HS-27A (cell line): ENCODE data around the gene SEMA6D.

ENCODE experiments used
- DNase-seq: peaks from one replicate; pipeline ENCODE4 v3.0.0-alpha.2; 2012; ENCODE audit warnings: low read depth, missing footprints

Gene SEMA6D

GRCh38 chr15:47788685-47789084 is 71.4 kb downstream of the SEMA6D start:
- DNase-seq, result no peak

- DNase-seq, result no peak
These were observed 73.9 kb downstream of the SEMA6D start for GRCh38 chr15:47791161-47791560.

DNA sequence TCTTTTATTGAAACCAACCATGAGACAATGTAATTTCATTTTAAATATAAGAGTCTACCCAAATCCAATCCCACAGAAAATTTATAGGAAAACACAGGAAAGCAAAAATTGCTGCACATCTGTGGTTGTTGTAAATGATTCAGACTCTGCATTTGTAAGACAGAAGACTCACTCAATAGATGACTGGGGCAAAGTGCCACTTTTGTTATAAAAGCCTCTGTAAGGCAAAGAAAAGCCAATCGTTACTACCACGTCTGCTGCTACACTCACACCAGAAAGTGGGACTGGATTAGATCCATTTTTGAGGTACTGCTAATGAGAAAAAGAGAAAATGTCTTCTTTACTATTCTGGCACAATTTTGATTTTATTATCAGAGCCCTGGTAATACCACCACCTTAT is 74.9 kb downstream of the SEMA6D start:
- DNase-seq, result no peak

DNA sequence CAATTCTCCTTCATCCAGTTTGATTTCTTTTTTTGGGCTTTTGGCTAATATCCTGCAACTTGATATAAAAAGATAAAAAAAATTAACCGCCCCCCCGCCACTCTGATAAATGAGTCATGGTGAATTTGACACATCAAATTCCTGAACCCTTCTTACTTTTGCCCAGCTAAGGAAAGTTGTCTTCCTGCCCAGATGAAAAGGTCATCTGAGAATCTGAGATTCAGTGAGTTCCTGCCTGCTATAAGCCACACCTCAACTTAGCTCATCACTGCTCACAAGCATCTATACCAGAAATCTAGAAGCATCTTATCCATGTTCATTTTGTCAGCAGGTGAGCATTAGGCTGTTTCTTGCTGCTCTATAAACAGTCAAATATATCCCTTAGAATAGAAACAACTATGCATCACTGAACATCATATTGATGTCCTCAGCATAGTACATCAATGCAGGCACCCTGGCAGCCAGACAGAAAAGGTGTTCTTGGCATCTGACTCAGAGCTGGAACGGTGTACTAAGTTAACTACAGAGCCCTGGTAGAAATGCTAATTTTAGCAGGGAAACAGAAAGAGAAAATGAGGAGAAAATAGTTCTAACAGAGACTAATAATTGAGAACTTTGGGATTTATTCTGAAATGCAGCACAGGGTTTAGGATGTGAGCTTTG is 77.1 kb downstream of the SEMA6D start:
- DNase-seq, result no peak

DNA sequence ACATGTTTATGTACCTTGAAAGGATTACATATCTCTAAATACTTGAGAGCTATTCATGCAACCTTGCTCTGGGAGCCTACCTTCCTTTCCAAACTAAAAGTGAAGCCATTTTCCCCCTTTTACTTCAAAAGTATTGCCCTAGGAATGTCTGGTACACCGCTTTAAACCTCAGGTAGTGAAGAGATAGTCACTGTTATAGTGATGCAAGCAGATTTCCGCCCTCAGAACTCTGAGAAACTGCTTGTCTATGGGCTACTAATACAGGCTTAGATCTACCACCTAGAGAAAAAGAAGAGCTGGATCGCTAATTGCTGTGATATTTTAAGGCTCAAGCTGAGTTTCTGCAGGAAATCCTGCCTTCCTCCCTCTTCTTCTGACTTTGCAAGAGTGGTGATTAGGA is 78.6 kb downstream of the SEMA6D start:
- no peak for DNase-seq

DNA sequence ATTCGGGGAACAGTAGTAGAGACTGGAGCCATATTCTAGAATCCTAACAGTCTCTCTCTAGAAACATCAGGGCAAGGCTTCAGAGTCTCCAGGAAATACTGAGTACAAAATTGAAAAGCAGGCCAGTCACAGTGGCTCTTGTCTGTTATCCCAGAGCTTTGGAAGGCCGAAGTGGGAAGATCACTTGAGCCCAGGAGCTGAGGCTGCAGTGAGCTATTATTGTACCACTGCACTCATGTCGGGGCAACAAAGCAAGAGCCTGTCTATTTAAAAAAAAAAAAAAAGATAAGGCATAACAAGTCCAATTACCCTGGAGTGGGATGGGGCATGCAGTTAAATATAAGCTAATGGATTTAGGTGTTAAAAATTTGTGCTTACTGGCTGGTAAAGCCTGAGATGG is 79.0 kb downstream of the SEMA6D start:
- DNase-seq, result no peak

- DNase-seq, result no peak
These were observed 79.5 kb downstream of the SEMA6D start for GRCh38 chr15:47796830-47797229.

DNA sequence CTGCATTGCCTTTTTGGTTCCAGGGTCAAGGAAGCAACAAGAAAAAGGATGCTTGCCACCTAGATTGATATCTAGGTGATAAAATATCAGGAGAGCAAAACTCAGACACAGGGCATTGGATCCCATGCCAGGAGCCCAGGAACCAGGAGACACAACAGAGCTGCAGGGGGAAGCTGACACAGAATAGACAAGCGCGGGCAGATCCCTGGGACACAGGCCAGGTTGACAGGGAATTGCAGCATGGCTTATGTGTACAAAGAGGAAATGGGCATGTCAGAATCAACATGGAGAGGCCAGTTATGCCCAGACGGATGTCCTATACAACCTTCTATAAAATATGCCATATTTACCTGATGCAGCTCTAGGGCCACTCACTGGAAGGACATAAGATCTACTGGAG is 84.2 kb downstream of the SEMA6D start:
- DNase-seq, result no peak

- no peak for DNase-seq
These were observed 84.9 kb downstream of the SEMA6D start for GRCh38 chr15:47802216-47802615.

DNA sequence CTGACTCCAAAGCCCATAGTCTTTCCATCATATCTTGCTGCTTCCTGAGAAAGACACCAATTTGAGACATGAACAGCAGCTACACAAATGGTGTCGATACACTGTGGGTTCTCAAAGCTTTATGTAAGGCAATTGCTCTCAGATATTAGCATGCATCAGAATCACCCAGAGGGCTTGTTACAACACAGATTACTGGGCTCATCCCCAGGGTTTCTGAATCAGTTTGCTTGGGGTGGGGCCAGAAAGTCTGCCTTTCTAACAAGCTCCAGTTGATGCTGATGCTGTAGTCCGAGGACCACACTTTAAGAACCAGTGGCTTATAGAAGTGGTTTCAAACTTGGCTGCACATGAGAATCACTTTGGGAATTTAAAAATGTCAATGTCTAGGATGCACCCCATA is 86.5 kb downstream of the SEMA6D start:
- no peak for DNase-seq

GRCh38 chr15:47804733-47805132 is 87.4 kb downstream of the SEMA6D start:
- DNase-seq, result no peak

DNA sequence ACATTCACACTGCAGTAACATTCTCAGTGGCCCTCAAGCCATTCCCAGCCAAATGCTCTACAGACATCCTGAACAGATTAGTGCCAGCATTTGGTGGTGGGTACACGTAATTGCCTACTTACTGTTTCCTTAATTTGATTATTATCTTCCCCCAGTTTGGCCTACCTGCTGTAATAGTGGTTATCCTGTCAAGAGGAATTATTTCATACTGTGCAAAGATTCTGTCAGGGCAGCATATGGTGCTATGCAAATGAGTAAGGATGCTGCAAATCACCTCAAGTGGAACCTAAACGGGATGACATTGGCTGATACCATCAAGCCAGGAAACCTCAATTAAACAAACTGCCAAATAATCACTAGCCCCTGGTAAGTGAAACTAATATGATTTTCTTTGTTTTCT is 88.7 kb downstream of the SEMA6D start:
- no peak for DNase-seq

- DNase-seq, result no peak
These were observed 93.9 kb downstream of the SEMA6D start for GRCh38 chr15:47811172-47811571.

DNA sequence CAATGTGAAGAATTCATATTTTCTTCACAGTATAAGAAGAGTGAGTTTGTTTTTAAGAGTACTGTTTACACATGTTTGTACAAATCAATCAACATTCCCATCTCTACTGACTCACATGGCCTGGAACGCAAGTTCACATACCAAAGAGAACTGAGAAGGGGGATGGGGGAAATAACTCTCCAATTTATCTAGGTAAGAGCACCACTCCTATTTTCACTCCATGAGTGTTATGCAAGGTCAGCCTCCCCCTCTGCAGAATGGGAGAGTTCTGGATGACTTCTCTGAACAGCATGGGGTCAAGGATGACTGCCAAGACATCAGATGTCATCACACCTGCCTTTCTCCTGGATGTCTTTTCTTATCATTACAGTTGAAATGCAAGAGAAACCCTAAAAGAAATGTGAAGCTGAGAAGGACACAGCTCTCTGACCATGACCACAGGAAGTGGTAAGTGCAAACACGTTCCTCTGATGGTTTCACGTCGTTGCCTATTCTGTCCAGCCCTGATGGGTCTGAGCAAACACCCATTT is 95.2 kb downstream of the SEMA6D start:
- peak; percentile 71 for DNase-seq

GRCh38 chr15:47813748-47814384 is 96.6 kb downstream of the SEMA6D start:
- DNase-seq, result no peak

DNA sequence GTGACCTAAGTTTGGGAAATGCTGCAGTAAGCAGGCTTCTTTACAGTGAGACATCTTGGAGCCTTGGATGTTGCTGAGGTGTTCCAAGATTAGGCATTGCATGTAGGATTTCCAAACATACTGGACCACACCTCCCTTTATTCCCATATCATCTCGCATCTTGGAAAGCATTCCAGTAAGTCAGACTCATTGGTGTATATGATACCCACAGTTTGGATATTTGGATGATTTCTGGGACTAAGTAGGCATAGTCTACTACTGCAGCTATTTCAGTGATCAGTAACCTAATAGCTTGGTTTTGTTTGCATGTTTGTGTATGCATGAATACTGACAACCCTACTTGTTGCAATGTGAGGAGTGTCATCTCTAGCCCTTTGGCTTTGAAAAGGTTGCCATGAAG is 97.3 kb downstream of the SEMA6D start:
- DNase-seq, result no peak

DNA sequence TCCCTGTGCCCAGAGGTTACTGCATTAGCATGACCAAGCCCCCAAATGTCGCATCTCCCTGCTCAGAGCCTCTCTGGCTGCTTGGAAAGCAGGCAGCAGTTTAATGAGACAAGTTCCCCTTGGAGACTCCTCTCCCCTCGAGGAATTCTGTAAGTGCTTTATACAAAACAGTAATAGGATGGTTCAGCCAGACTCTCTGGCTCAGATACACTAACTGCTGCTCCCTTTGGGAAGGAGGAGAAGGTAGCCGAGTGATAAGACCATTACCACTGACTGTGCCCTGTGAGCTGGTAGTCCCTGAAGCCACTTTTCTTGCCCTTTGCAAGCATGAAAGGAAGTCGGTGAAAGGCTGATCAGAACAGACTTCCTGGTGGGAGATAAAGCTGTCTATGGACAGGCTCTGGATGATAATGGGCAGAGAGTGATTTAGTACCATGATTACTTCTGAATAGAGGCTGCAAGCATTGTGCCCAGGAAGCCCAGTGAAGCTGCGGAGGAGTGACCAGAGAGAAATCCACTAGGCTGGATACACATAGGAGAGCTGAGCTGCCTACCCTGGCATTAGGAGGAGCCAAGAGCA is 100.8 kb downstream of the SEMA6D start:
- no peak for DNase-seq

- DNase-seq, result no peak
These were observed 101.9 kb downstream of the SEMA6D start for GRCh38 chr15:47819158-47819557.

DNA sequence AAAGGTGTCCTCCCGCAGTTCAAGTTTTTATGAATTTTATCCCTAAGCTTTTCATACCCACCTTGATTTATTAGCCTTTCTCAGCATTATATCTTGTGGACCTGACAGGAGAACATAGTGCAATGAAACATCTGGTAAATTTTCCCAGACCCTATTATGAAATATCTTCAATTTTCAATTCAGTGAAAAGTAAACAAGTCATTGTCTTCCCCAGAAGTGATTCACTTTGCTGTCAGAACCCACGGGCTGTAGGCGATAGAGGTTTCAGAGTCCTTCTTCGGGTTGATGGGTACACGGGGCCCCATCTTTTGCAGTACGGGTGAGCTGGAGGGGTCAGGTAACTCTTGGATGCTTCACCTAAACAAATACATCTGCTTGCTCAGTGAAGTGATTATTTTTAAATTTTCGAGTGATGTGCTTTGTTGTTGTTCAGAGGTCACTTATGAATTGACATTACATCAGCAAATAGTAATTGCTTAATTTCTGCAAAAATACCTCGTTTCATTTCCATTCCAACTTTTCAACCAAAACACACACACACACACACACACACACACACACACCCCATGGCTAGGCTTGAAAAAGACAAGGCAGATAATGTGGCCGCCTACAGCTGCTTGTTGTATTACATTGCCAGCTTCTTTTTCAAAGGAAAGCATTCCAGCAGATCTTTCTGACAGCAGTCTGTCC is 102.9 kb downstream of the SEMA6D start:
- DNase-seq, result no peak

- DNase-seq, result no peak
These were observed 103.5 kb downstream of the SEMA6D start for GRCh38 chr15:47820747-47821319.

DNA sequence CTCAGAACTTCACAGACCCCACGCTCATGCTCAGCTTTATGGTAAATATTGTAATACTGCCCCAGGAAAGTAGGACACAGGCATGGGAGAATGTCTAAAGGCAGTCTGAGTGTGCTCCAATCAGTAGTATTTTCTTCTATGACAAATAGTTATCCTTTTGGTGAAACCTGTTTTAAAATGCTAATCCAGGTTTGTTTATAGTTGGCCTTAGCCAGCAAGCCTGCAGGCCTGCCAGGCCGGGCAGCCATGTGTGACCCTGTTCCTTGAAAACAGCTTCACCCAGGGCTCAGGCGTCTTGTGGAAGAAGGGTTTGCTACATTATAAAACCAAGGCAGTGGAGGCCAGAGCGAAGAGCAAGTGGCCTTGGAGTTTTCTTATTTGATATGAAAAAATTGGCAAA is 104.7 kb downstream of the SEMA6D start:
- DNase-seq, result no peak
